ENCODE measurements around the gene N4BP2.

Gene N4BP2

DNA sequence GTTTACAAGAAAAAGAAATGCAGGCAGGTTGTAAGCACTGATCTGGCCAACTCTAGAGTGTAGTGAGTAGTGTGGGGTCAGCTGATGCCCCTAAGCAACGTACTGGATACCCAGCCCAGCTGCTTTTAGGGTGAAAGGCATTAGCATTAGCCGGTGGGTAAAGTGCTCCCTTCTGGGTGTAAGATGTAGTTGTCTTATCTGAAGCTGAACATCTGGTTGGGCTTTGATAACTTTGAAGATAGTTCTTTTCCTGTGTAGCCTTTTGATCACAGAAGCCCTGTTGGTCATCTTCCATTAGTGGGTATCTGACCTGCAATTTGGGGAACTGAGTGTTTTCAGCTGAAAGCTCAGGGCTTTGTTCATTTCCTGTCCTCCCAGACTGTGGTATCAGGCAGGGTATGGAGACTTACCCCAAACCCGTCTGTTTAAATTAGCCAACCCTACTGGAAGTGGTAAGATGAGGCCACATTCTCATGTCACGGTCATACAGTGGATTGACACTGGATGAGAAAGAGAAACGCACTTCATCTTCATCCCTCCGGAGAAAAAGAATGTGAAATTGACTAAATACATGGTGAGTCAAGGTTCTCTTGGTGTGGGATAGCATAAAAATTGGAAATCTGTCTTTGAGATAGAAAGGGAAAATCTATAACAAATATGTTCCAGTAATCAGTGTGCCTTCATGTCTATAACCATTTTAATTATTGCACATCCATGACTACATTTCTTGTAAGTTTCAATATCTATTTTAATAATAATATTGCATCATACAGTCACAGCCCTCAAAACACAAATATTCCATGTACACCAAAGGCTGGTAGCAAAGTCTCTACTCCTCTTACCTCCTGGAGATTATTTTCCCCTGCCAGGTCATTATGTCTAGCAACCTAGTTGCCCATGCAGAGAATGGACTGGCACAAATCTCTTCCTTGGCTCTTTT, 148.9 kb downstream of the N4BP2 start:
- DNase-seq = peak in 3 of 56 donors; percentile 4 to 10 (median 6)

DNA sequence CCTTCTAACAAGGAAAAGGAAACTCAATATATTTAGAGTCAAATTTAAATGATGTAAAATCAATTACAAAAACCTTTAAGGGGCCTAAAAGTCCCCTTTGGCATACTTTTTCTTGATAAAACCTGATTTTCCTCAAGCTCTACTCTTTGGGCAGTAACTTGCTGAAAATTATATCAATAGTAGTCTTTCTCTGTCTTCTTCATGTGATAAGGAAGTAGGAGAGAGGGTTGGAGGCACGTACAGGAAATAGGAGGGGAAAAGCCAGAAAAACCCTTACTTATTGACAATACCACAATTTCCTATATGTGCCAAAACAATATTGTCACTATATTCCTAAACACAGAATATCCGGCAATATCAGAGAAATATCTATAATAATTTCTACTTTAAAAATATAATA, 149.8 kb downstream of the N4BP2 start:
- DNase-seq = no peak

Measured in nucleus accumbens (tissue), 56 donors.